Measurements from ENCODE around the gene CLRN3. TPM values are rescaled to one million over a fixed set of nuclear protein-coding genes. Genes with fewer than 3 reads are reported as not detected.

Gene CLRN3
- total and polyA plus RNA-seq, 5 donors from 2014 or later, result not detected

DNA sequence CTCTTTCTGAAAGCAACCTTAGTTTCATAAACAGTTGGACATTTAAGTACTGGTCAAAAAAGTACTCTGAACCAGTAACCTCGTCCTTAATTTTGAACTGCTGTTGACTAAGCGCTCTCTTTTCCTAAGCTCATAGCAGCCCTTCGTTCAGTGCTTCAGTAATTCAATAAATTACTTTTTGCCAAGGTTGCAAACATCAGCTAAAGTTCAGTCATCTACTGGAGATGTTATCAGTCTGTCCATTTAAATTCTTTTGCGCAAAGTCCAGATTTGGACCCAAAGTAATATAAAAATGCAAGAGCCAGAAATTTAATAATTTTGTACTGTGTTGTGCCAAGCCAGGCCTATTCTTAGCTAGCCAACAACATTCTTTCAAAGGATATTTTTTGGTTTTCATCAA is 22.6 kb upstream of the CLRN3 start:
- Histone ChIP-seq H3K9me3 (ENCODE audit: control insufficient read depth in 2 of 2, low read length in 2 of 2) (no peaks in the 10 kb centered on the region), H3K27ac (ENCODE audit: insufficient read depth, low read length, poor library complexity, severe bottlenecking) (no peak overlapping the region), H3K4me3 (ENCODE audit: low read depth, low read length) (no peak overlapping the region), H3K27me3 (ENCODE audit: control insufficient read depth, insufficient read depth, low read length) (no peaks in the 10 kb centered on the region), H3K36me3 (ENCODE audit: control insufficient read depth, insufficient read depth, low read length) (no peaks in the 10 kb centered on the region), H3K4me1 (ENCODE audit: control insufficient read depth, insufficient read depth, low read length, poor library complexity, severe bottlenecking) (no peaks in the 10 kb centered on the region)
- Mint-ChIP-seq H3K36me3 (no peaks in the 10 kb centered on the region), H3K4me1 (peaks cover 0 to 5% (median 0%) of the 10 kb centered on the region in 4 donors), H3K27me3 (peaks cover 12% of the 10 kb centered on the region), H3K27ac (no peak overlapping the region), H3K4me3 (no peak overlapping the region), H3K9me3 (peaks cover 0 to 2% (median 0%) of the 10 kb centered on the region in 7 donors)
- DNase-seq, result no peak
- ATAC-seq (ENCODE audit: low read depth in 2 of 2), result no peak

DNA sequence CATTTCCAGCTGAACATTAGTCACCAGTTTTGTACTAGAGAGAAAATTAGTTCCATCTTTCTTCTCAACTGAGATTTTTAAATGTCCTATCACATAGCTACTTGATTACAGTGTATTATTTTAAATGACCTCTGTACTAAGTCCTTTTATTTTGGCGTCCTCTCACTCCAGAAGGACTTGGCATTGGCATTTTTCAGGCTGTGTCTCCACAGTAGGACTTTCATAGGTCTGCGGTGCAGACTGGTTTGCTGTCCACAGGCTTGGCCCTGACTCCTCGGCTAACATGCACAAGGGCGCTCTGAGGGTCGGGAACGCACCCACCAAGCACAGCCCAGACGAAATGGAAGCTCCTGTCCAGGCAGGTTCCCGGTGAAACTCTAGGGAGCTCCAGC is 20.6 kb upstream of the CLRN3 start:
- Mint-ChIP-seq H3K4me1 (no peaks in the 10 kb centered on the region), H3K9me3 (peaks cover 0 to 2% (median 0%) of the 10 kb centered on the region in 7 donors), H3K27ac (no peak overlapping the region), H3K4me3 (no peak overlapping the region), H3K27me3 (peaks cover 24% of the 10 kb centered on the region), H3K36me3 (no peaks in the 10 kb centered on the region)
- H3K4me1 ChIP-seq (ENCODE audit: control insufficient read depth, insufficient read depth, low read length, poor library complexity, severe bottlenecking), result no peaks in the 10 kb centered on the region
- ATAC-seq (ENCODE audit: low read depth in 2 of 2) (no peak), DNase-seq (no peak)
- H3K36me3 ChIP-seq (ENCODE audit: control insufficient read depth, insufficient read depth, low read length), result no peaks in the 10 kb centered on the region
- no peaks in the 10 kb centered on the region for H3K9me3 ChIP-seq (ENCODE audit: control insufficient read depth in 2 of 2, low read length in 2 of 2)
- H3K27me3 ChIP-seq (ENCODE audit: control insufficient read depth, insufficient read depth, low read length), result no peaks in the 10 kb centered on the region
- no peak overlapping the region for H3K27ac ChIP-seq (ENCODE audit: insufficient read depth, low read length, poor library complexity, severe bottlenecking)
- no peak overlapping the region for H3K4me3 ChIP-seq (ENCODE audit: low read depth, low read length)

DNA sequence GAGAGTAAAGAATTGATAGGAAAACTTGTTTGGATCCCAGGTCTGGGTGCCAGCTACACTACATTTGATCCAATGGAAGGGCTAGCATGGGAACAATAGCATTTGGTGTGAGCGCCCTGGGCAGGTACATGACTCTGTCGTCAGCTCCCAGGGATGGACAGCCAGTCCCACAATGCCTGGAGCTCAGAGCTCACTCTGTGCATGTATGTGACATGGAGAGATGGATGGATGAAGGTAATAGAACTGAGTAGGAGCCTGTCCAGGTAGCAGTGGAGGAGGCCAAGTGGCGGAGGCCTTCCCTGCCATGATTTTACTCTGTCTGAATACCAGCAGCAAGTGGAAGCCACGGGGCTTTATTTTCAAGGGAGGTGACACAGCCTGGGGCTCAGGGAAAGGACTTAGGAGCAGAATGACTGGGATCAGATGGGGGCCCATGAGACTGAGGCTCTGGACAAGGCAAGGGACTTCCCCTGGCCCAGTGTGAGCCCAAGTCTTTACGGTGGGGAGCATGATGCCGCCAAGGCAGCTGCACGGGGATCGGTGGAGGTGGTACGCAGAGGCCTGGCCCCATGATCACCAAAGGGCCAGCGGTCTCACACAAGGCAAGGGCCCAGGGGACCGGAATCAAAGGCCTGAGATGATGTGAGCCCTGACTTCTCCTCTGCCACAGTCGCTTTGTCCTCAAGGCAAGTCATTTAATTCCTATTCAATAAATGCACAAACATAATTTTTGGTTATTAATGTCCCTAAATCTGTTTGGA is 20.0 kb upstream of the CLRN3 start:
- H3K4me3 ChIP-seq (ENCODE audit: low read depth, low read length), result no peak overlapping the region
- Mint-ChIP-seq H3K36me3 (no peaks in the 10 kb centered on the region), H3K4me1 (no peaks in the 10 kb centered on the region), H3K4me3 (no peak overlapping the region), H3K27ac (peak overlapping the region in 1 of 3 donors; percentile 26), H3K27me3 (peaks cover 24% of the 10 kb centered on the region), H3K9me3 (peaks cover 0 to 2% (median 0%) of the 10 kb centered on the region in 7 donors)
- H3K27ac ChIP-seq (ENCODE audit: insufficient read depth, low read length, poor library complexity, severe bottlenecking), result no peak overlapping the region
- no peaks in the 10 kb centered on the region for H3K9me3 ChIP-seq (ENCODE audit: control insufficient read depth in 2 of 2, low read length in 2 of 2)
- peaks cover 2% of the 10 kb centered on the region for H3K4me1 ChIP-seq (ENCODE audit: control insufficient read depth, insufficient read depth, low read length, poor library complexity, severe bottlenecking)
- peaks cover 2% of the 10 kb centered on the region for H3K27me3 ChIP-seq (ENCODE audit: control insufficient read depth, insufficient read depth, low read length)
- ATAC-seq (ENCODE audit: low read depth in 2 of 2), result no peak
- no peaks in the 10 kb centered on the region for H3K36me3 ChIP-seq (ENCODE audit: control insufficient read depth, insufficient read depth, low read length)
- DNase-seq, result no peak

DNA sequence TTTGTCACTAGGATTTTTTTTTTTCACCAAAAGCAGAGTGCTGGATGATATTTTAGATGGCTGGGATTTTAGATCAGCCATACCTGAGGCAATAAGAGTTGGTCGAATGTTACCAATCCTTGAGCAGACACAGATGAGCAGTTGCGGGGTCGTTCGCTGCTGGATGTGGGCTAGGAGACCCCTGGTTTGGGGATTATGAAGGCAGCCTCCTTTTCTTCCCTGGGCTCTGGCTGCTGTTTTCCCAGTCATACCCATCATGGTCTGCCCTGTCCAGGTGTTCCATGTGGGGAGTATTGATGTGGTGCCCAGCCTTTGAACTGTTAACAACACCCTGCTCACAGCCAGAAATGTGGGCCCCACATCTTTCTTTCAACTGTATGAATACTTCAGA is 19.1 kb upstream of the CLRN3 start:
- peaks cover 2% of the 10 kb centered on the region for H3K27me3 ChIP-seq (ENCODE audit: control insufficient read depth, insufficient read depth, low read length)
- no peaks in the 10 kb centered on the region for H3K36me3 ChIP-seq (ENCODE audit: control insufficient read depth, insufficient read depth, low read length)
- no peak overlapping the region for H3K4me3 ChIP-seq (ENCODE audit: low read depth, low read length)
- H3K27ac Mint-ChIP-seq, result no peak overlapping the region
- no peaks in the 10 kb centered on the region for H3K36me3 Mint-ChIP-seq
- ATAC-seq (ENCODE audit: low read depth in 2 of 2) (no peak), DNase-seq (no peak)
- H3K4me3 Mint-ChIP-seq, result no peak overlapping the region
- peaks cover 0 to 2% (median 0%) of the 10 kb centered on the region in 7 donors for H3K9me3 Mint-ChIP-seq
- H3K9me3 ChIP-seq (ENCODE audit: control insufficient read depth in 2 of 2, low read length in 2 of 2), result no peaks in the 10 kb centered on the region
- peaks cover 24% of the 10 kb centered on the region for H3K27me3 Mint-ChIP-seq
- no peak overlapping the region for H3K27ac ChIP-seq (ENCODE audit: insufficient read depth, low read length, poor library complexity, severe bottlenecking)
- H3K4me1 ChIP-seq (ENCODE audit: control insufficient read depth, insufficient read depth, low read length, poor library complexity, severe bottlenecking), result peaks cover 10% of the 10 kb centered on the region
- H3K4me1 Mint-ChIP-seq, result no peaks in the 10 kb centered on the region

DNA sequence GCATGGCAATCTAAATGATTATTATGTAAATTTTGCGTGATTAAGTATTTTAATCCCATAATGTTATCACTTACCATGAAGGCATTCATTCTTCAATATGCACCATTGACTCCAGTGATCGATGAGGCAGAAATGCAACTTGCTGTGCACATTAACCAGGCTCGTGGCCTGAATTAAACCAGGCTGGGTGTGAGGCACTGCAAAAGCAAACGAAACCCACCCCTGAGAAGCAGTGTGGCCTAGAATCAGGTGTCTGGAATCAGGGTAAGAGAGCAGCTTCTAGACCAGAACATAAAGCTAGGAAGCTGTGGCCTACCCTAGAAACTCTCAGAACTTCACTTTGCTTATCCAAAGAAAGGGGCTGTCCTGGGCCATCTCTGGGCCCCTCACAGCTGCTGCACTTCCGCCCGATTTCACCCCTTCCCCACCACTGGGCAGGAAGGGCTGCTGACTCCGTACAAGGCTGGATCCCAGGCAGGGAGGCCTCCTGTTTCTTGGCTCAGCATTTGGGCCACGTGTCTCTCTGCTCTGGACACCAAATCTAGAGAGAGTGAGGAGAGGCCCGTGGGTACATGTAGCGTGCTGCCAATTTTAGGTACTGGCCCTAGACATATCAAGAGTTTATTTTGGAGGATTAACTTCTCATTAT is 18.6 kb upstream of the CLRN3 start:
- Mint-ChIP-seq H3K9me3 (peaks cover 0 to 1% (median 0%) of the 10 kb centered on the region in 7 donors), H3K27ac (no peak overlapping the region), H3K27me3 (peaks cover 25% of the 10 kb centered on the region), H3K4me1 (no peaks in the 10 kb centered on the region), H3K36me3 (no peaks in the 10 kb centered on the region), H3K4me3 (no peak overlapping the region)
- DNase-seq, result no peak
- H3K4me3 ChIP-seq (ENCODE audit: low read depth, low read length), result no peak overlapping the region
- no peaks in the 10 kb centered on the region for H3K36me3 ChIP-seq (ENCODE audit: control insufficient read depth, insufficient read depth, low read length)
- H3K4me1 ChIP-seq (ENCODE audit: control insufficient read depth, insufficient read depth, low read length, poor library complexity, severe bottlenecking), result peaks cover 10% of the 10 kb centered on the region
- ATAC-seq (ENCODE audit: low read depth in 2 of 2), result no peak
- H3K27me3 ChIP-seq (ENCODE audit: control insufficient read depth, insufficient read depth, low read length), result peaks cover 2% of the 10 kb centered on the region
- no peak overlapping the region for H3K27ac ChIP-seq (ENCODE audit: insufficient read depth, low read length, poor library complexity, severe bottlenecking)
- H3K9me3 ChIP-seq (ENCODE audit: control insufficient read depth in 2 of 2, low read length in 2 of 2), result no peaks in the 10 kb centered on the region

DNA sequence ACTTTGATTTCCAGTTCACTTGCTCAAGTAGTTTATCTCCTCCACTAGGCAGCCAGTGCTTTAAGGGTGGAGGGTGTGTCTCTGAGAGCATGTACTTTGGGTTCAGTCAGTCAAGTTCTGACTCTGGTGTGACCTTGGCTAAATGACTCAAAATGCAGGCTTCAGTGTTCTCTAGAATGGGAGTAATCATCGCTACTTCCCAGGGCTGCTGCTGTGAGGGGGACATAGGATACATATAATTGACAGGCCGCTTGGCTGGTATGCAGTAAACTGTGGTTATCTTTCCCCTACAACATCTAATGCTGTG is 17.7 kb upstream of the CLRN3 start:
- no peak overlapping the region for H3K4me3 ChIP-seq (ENCODE audit: low read depth, low read length)
- H3K9me3 ChIP-seq (ENCODE audit: control insufficient read depth in 2 of 2, low read length in 2 of 2), result no peaks in the 10 kb centered on the region
- H3K4me3 Mint-ChIP-seq, result no peak overlapping the region
- peaks cover 28% of the 10 kb centered on the region for H3K27me3 Mint-ChIP-seq
- H3K27me3 ChIP-seq (ENCODE audit: control insufficient read depth, insufficient read depth, low read length), result peaks cover 2% of the 10 kb centered on the region
- H3K9me3 Mint-ChIP-seq, result peaks cover 0 to 1% (median 0%) of the 10 kb centered on the region in 7 donors
- H3K4me1 Mint-ChIP-seq, result no peaks in the 10 kb centered on the region
- no peaks in the 10 kb centered on the region for H3K36me3 ChIP-seq (ENCODE audit: control insufficient read depth, insufficient read depth, low read length)
- no peak for ATAC-seq (ENCODE audit: low read depth in 2 of 2)
- H3K27ac ChIP-seq (ENCODE audit: insufficient read depth, low read length, poor library complexity, severe bottlenecking), result no peak overlapping the region
- no peaks in the 10 kb centered on the region for H3K36me3 Mint-ChIP-seq
- no peak for DNase-seq
- H3K27ac Mint-ChIP-seq, result peak overlapping the region in 1 of 3 donors; percentile 18
- H3K4me1 ChIP-seq (ENCODE audit: control insufficient read depth, insufficient read depth, low read length, poor library complexity, severe bottlenecking), result peaks cover 10% of the 10 kb centered on the region

DNA sequence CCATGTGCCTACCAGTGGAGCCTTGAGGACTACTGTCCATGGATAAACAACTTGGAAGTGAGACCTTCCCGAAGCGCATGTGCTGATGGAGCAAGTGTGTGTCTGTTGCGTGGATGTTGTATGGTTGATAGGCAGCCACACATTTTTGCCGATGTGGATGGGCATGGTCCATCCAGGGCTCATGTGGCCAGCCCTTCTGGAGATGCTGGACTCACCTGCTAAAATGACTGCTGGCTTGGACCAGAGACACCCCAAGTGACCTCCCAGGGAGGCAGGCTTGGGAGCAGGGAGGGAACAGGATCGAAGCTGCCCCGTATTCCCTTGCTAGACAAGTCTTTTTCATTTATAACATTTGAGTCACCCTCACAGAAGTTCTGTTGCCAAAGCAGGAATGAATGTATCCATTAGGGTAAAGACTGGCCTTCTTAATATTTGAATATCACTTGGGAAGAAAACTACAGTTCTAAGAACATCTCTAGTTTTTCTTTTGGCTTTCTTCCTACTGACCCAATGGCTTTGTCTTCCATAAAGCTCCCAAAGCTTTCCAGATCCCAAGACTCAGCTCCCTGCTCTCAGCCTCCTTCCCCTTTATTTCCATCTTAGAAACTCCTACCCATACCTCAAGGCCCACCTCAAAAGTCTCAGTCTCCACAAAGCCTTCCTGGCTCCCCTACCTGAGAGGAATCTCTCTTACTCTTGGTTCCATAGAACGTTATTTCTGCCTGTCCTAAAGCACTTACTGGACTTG is 17.1 kb upstream of the CLRN3 start:
- Mint-ChIP-seq H3K27ac (no peak overlapping the region), H3K4me3 (peak overlapping the region in 2 of 4 donors; percentile 21 to 52)

More for the DNA sequence above, 17.1 kb upstream of the CLRN3 start:
- Histone ChIP-seq H3K4me3 (ENCODE audit: low read depth, low read length) (no peak overlapping the region), H3K36me3 (ENCODE audit: control insufficient read depth, insufficient read depth, low read length) (no peaks in the 10 kb centered on the region), H3K27ac (ENCODE audit: insufficient read depth, low read length, poor library complexity, severe bottlenecking) (no peak overlapping the region), H3K27me3 (ENCODE audit: control insufficient read depth, insufficient read depth, low read length) (peaks cover 2% of the 10 kb centered on the region), H3K9me3 (ENCODE audit: control insufficient read depth in 2 of 2, low read length in 2 of 2) (no peaks in the 10 kb centered on the region), H3K4me1 (ENCODE audit: control insufficient read depth, insufficient read depth, low read length, poor library complexity, severe bottlenecking) (peaks cover 10% of the 10 kb centered on the region)
- no peaks in the 10 kb centered on the region for H3K36me3 Mint-ChIP-seq
- DNase-seq, result no peak
- peaks cover 0 to 1% (median 0%) of the 10 kb centered on the region in 7 donors for H3K9me3 Mint-ChIP-seq
- peaks cover 34% of the 10 kb centered on the region for H3K27me3 Mint-ChIP-seq
- no peaks in the 10 kb centered on the region for H3K4me1 Mint-ChIP-seq
- ATAC-seq (ENCODE audit: low read depth in 2 of 2), result no peak

All from CD4-positive, CD25-positive, alpha-beta regulatory T cell (primary cell).